ENCODE measurements around the gene KLRG1.
A peak's percentile ranks its signal among the peaks of the same experiment; 100 is the strongest.

- TF ChIP-seq CTCF (IDR thresholded peaks at IDR 0.05; ENCODE audit: poor library complexity) (peak; percentile 73), EZH2phosphoT487 (IDR thresholded peaks at IDR 0.05; ENCODE audit: low read depth, severe bottlenecking, unreplicated experiment) (no peak)
These were observed 50.1 kb downstream of the KLRG1 start for GRCh38 chr12:9039397-9039977.

Data from hepatocyte (in vitro differentiated cells).